ENCODE data around the gene DPYD.

- no peak for TF ChIP-seq CTCF (IDR thresholded peaks at IDR 0.05; ENCODE audit: insufficient read depth, low read depth, low read length)
- TF ChIP-seq EZH2 (IDR thresholded peaks at IDR 0.05; ENCODE audit: insufficient read depth, low read length): no peak
These were observed 310.1 kb downstream of the DPYD start for GRCh38 chr1:97610748-97611147.

Data from astrocyte (in vitro differentiated cells and primary cell).